H1 (cell line): ENCODE results near the gene CRKL. TPM values are rescaled to one million over a fixed set of nuclear protein-coding genes. Genes with fewer than 3 reads are reported as not detected.

Source experiments
- CTCF ChIA-PET: fragments of 300-600 bp; sonication (Branson Sonifier 250); formaldehyde crosslinking; loops from one replicate; lab custom pipeline; 2021; ENCODE audit not compliant: partially characterized antibody; lab: Charles Lee
- POLR2A ChIA-PET: fragments of 300-600 bp; sonication (Branson Sonifier 250); formaldehyde crosslinking; loops from one replicate; lab custom pipeline; 2021; ENCODE audit warnings: inconsistent platforms; ENCODE audit not compliant: partially characterized antibody; lab: Charles Lee
- DNase-seq, 2 experiments: peaks; one replicate each; pipeline versions ENCODE4 v3.0.0 to v3.0.0-alpha.2; 2010 to 2022; ENCODE audit warnings: low spot score in 2 of 2, low read depth in 1 of 2, mixed read lengths in 1 of 2
- FAIRE-seq: peaks from 2 replicates; lab custom pipeline; 2011; peaks lifted over from hg19 to GRCh38; lab: Jason Lieb, UNC
- H2AFZ ChIP-seq: 2 replicates; pipeline ENCODE4 v1.8.1; 2012; ENCODE audit warnings: low read length, inconsistent platforms
- H2AK5ac ChIP-seq: 2 replicates; pipeline ENCODE4 v1.6.1; 2013; ENCODE audit warnings: low read depth, low read length
- H2BK120ac ChIP-seq: replicated peaks from 2 replicates; pipeline ENCODE3; 2013; ENCODE audit warnings: low read depth, low read length, inconsistent platforms
- H2BK12ac ChIP-seq: 2 replicates; pipeline ENCODE4 v1.6.1; 2013; ENCODE audit warnings: low read depth, low read length
- H2BK15ac ChIP-seq: 2 replicates; pipeline ENCODE4 v1.6.1; 2013; ENCODE audit warnings: low read length
- H2BK20ac ChIP-seq: 2 replicates; pipeline ENCODE4 v1.6.1; 2013; ENCODE audit warnings: low read length
- H2BK5ac ChIP-seq: 2 replicates; pipeline ENCODE4 v1.6.1; 2013; ENCODE audit warnings: low read depth, low read length
- H3K14ac ChIP-seq: 2 replicates; pipeline ENCODE4 v1.6.1; 2013; ENCODE audit warnings: inconsistent platforms; ENCODE audit not compliant: insufficient read length
- H3K18ac ChIP-seq: 2 replicates; pipeline ENCODE4 v1.6.1; 2013; ENCODE audit warnings: low read length; ENCODE audit errors: extremely low read depth
- H3K23ac ChIP-seq: 2 replicates; pipeline ENCODE4 v1.6.1; 2013; ENCODE audit warnings: inconsistent platforms; ENCODE audit not compliant: insufficient read length
- H3K23me2 ChIP-seq: 2 replicates; pipeline ENCODE4 v1.6.1; 2013; ENCODE audit warnings: low read depth, low read length
- H3K27ac ChIP-seq: 2 replicates; pipeline ENCODE4 v1.6.1; 2011; ENCODE audit warnings: low read depth, low read length, inconsistent platforms
- H3K27me3 ChIP-seq, 4 experiments: replicated peaks in 1 of 4; 1 replicate in 1 of 4; 2 replicates in 3 of 4; pipeline versions ENCODE4 v1.6.1 to v1.8.1; 2011 to 2013; ENCODE audit warnings: low read length in 3 of 4, mild to moderate bottlenecking in 3 of 4, inconsistent platforms in 2 of 4, mixed read lengths in 2 of 4, moderate library complexity in 1 of 4; ENCODE audit not compliant: control insufficient read depth in 3 of 4, insufficient read depth in 3 of 4; ENCODE audit errors: extremely low read depth in 1 of 4
- H3K36me3 ChIP-seq, 4 experiments: 2 replicates each; pipeline versions ENCODE4 v1.6.1 to v1.8.1; 2011 to 2013; ENCODE audit warnings: mild to moderate bottlenecking in 4 of 4, low read length in 3 of 4, moderate library complexity in 2 of 4, control low read depth in 1 of 4, inconsistent platforms in 1 of 4; ENCODE audit not compliant: insufficient read depth in 4 of 4, control insufficient read depth in 2 of 4
- H3K4ac ChIP-seq: replicated peaks from 2 replicates; pipeline ENCODE3; 2013; ENCODE audit warnings: low read length, low read depth, mixed read lengths, inconsistent platforms; ENCODE audit not compliant: insufficient read length
- H3K4me1 ChIP-seq, 4 experiments: replicated peaks in 1 of 4; 1 replicate in 1 of 4; 2 replicates in 3 of 4; pipeline versions ENCODE4 v1.6.1 to v1.8.1; 2011 to 2013; ENCODE audit warnings: low read length in 3 of 4, inconsistent platforms in 2 of 4, mixed read lengths in 1 of 4; ENCODE audit not compliant: insufficient read depth in 4 of 4, control insufficient read depth in 3 of 4
- H3K4me2 ChIP-seq, 2 experiments: 2 replicates each; pipeline versions ENCODE4 v1.6.1 to v1.8.1; 2011 to 2013; ENCODE audit warnings: low read depth in 2 of 2, low read length in 2 of 2, control low read depth in 1 of 2, inconsistent platforms in 1 of 2, mild to moderate bottlenecking in 1 of 2; ENCODE audit not compliant: insufficient read depth in 1 of 2
- H3K4me3 ChIP-seq, 4 experiments: fragments of 200-600, 300-600 bp in 1 of 4; sonication (generic), shearing (Covaris generic), sonication (Bioruptor Twin) in 1 of 4; 2 replicates each; pipeline versions ENCODE4 v1.5.1 to v1.8.1; 2011 to 2016; ENCODE audit warnings: low read length in 4 of 4, low read depth in 3 of 4, control low read depth in 2 of 4, inconsistent platforms in 2 of 4, mild to moderate bottlenecking in 2 of 4, mixed read lengths in 1 of 4, moderate library complexity in 1 of 4; ENCODE audit not compliant: insufficient read depth in 2 of 4; ENCODE audit errors: extremely low read depth in 1 of 4
- H3K56ac ChIP-seq: replicated peaks from 2 replicates; pipeline ENCODE3; 2013; ENCODE audit warnings: low read depth, mild to moderate bottlenecking, mixed read lengths, low read length, inconsistent platforms; ENCODE audit not compliant: insufficient read length
- H3K79me1 ChIP-seq: 2 replicates; pipeline ENCODE4 v1.6.1; 2013; ENCODE audit warnings: low read depth, low read length, control low read depth
- H3K79me2 ChIP-seq, 2 experiments: 2 replicates each; pipeline versions ENCODE4 v1.6.1 to v1.8.1; 2012 to 2013; ENCODE audit warnings: low read length in 2 of 2, mild to moderate bottlenecking in 2 of 2, inconsistent platforms in 1 of 2; ENCODE audit not compliant: insufficient read depth in 2 of 2, control insufficient read depth in 1 of 2
- H3K9ac ChIP-seq, 4 experiments: replicated peaks in 1 of 4; 1 replicate in 1 of 4; 2 replicates in 3 of 4; pipeline versions ENCODE4 v1.6.1 to v1.8.1; 2011 to 2013; ENCODE audit warnings: low read depth in 3 of 4, low read length in 3 of 4, control low read depth in 2 of 4, mild to moderate bottlenecking in 2 of 4, moderate library complexity in 2 of 4, inconsistent platforms in 1 of 4; ENCODE audit errors: extremely low read depth in 1 of 4
- H3K9me3 ChIP-seq, 2 experiments: 2 replicates each; pipeline versions ENCODE4 v1.6.1 to v1.8.1; 2012 to 2013; ENCODE audit warnings: mild to moderate bottlenecking in 2 of 2, moderate library complexity in 2 of 2, control low read depth in 1 of 2, inconsistent platforms in 1 of 2, low read depth in 1 of 2, low read length in 1 of 2, mixed read lengths in 1 of 2; ENCODE audit not compliant: insufficient read depth in 2 of 2
- H4K20me1 ChIP-seq, 2 experiments: replicated peaks in 1 of 2; 2 replicates each; pipeline versions ENCODE3 to v1.8.1; 2011 to 2013; ENCODE audit warnings: inconsistent platforms in 2 of 2, low read length in 2 of 2, mild to moderate bottlenecking in 1 of 2; ENCODE audit not compliant: insufficient read depth in 2 of 2, control insufficient read depth in 1 of 2
- H4K5ac ChIP-seq: 2 replicates; pipeline ENCODE4 v1.6.1; 2013; ENCODE audit warnings: low read length, low read depth, mixed read lengths, inconsistent platforms; ENCODE audit not compliant: insufficient read length
- H4K8ac ChIP-seq: 2 replicates; pipeline ENCODE4 v1.8.0; 2013; ENCODE audit warnings: mild to moderate bottlenecking, moderate library complexity, low read length, inconsistent platforms; ENCODE audit not compliant: insufficient read depth; ENCODE audit errors: extremely low read depth
- H4K91ac ChIP-seq: replicated peaks from 2 replicates; pipeline ENCODE3; 2013; ENCODE audit warnings: low read length, mixed read lengths, inconsistent platforms; ENCODE audit not compliant: insufficient read length
- CHD2 ChIP-seq: IDR thresholded peaks from 2 replicates; pipeline ENCODE4 v1.6.1; 2012; ENCODE audit warnings: low read length, improper control_type of control experiment
- CTCF ChIP-seq, 3 experiments: IDR thresholded peaks; 1 replicate in 2 of 3; 2 replicates in 1 of 3; pipeline versions ENCODE4 v1.5.1 to v1.6.1; 2011; ENCODE audit warnings: low read length in 3 of 3, mild to moderate bottlenecking in 3 of 3, inconsistent platforms in 2 of 3, low read depth in 1 of 3, moderate library complexity in 1 of 3; ENCODE audit not compliant: insufficient read depth in 1 of 3; ENCODE audit errors: control extremely low read depth in 1 of 3
- GTF2F1 ChIP-seq: IDR thresholded peaks from 2 replicates; pipeline ENCODE4 v1.6.1; 2012; ENCODE audit warnings: low read depth, low read length, improper control_type of control experiment, borderline replicate concordance
- HDAC6 ChIP-seq: IDR thresholded peaks from one replicate; pipeline ENCODE4 v1.7.1; 2012; ENCODE audit warnings: low read depth, mild to moderate bottlenecking, inconsistent platforms, low read length, moderate library complexity
- JUND ChIP-seq: IDR thresholded peaks from 2 replicates; pipeline ENCODE4 v1.6.1; 2011; ENCODE audit warnings: mild to moderate bottlenecking, improper control_type of control experiment, low read length
- SIX5 ChIP-seq: IDR thresholded peaks from 2 replicates; pipeline ENCODE4 v1.6.1; 2011; ENCODE audit warnings: mild to moderate bottlenecking, low read depth, low read length
- TCF12 ChIP-seq: IDR thresholded peaks from 2 replicates; pipeline ENCODE4 v1.6.1; 2011; ENCODE audit warnings: low read depth, mild to moderate bottlenecking, low read length
- WGBS, 2 experiments: shearing (Covaris generic) in 1 of 2; methylation state at CpG; one replicate each; pipeline versions ENCODE4 v1.1.6 to v1.1.7; 2013 to 2015; ENCODE audit warnings: low lambda C conversion rate in 2 of 2, mixed read lengths in 2 of 2, inconsistent platforms in 1 of 2, low coverage in 1 of 2, missing lambda C conversion rate in 1 of 2; ENCODE audit not compliant: insufficient replicate concordance in 2 of 2, insufficient coverage in 1 of 2, insufficient read length in 1 of 2; ENCODE audit errors: extremely low coverage in 1 of 2, missing lambda C conversion rate in 1 of 2; 5-methylcytosine and 5-hydroxymethylcytosine counted together
- polyA plus RNA-seq, 7 experiments: library from polyadenylated mRNA; depleted of rRNA in 3 of 7; stranded (reverse) in 5 of 7; unstranded in 2 of 7; fragments of >200 nt in 5 of 7; fragments of 200-250 nt in 2 of 7; gene quantifications; 1 replicate in 5 of 7; 2 replicates in 1 of 7; 4 replicates in 1 of 7; pipeline versions ENCODE4 v1.2.1 to v1.2.3, GENCODE V29; 2011 to 2013; ENCODE audit warnings: missing spikeins in 2 of 7, mixed read lengths in 2 of 7
- total RNA-seq: library from RNA; stranded (reverse); fragmentation: NEBNext Ultra II Directional; extraction: Animal tissue kit (Norgen Biotek cat#: 25700); gene quantifications from 2 replicates; pipeline ENCODE4 v1.2.1, GENCODE V29; 2021
- TF ChIP-seq, protein P1 (sequence below): IDR thresholded peaks from 2 replicates; pipeline ENCODE4 v1.6.1; 2011; ENCODE audit warnings: low read length, improper control_type of control experiment

CRKL gene
- total and polyA plus RNA-seq, 2 of the 8 experiments (the other 6 are each of a cell fraction or from before 2014, with no cell fraction given), result 34.5 to 94.5 TPM

- H3K23ac ChIP-seq, result no peak overlapping the region
- H4K20me1 ChIP-seq, result peaks cover 6 to 10% of the 10 kb centered on the region in 2 experiments
- H2BK120ac ChIP-seq, result no peak overlapping the region
- no peak overlapping the region for H2BK12ac ChIP-seq
- no peak overlapping the region for H2BK20ac ChIP-seq
- no peak overlapping the region for H3K18ac ChIP-seq
- H3K56ac ChIP-seq, result no peak overlapping the region
- no peak for FAIRE-seq
- H3K79me2 ChIP-seq, result no peaks in the 10 kb centered on the region; a peak in 1 of 4 replicates
- H4K8ac ChIP-seq, result no peak overlapping the region
- H4K5ac ChIP-seq, result no peak overlapping the region
- no peak overlapping the region for H3K4me3 ChIP-seq
- no peak overlapping the region for H4K91ac ChIP-seq
- ChIA-PET POLR2A (interaction anchor here (0.9 to 5.5 kb wide), 4 partner anchors 9 to 71 kb away, joined by 3 to 45 read pairs (median 3); partner anchors contain the start of gene LZTR1), CTCF (no interaction called here)
- H2BK5ac ChIP-seq, result no peak overlapping the region
- no peak overlapping the region for H3K9ac ChIP-seq
- no peak overlapping the region for H3K4ac ChIP-seq
- no peak overlapping the region for H2AK5ac ChIP-seq
- DNase-seq, result no peak
- no peak overlapping the region for H3K27ac ChIP-seq
- no peaks in the 10 kb centered on the region for H3K79me1 ChIP-seq
- no peaks in the 10 kb centered on the region for H3K9me3 ChIP-seq
- no peak overlapping the region for H2BK15ac ChIP-seq
- no peak overlapping the region for H3K4me2 ChIP-seq
- no peak overlapping the region for H2AFZ ChIP-seq
- H3K27me3 ChIP-seq, result no peaks in the 10 kb centered on the region
- H3K36me3 ChIP-seq, result peaks cover 2 to 12% (median 7%) of the 10 kb centered on the region in 4 experiments; a peak in 5 of 8 replicates
- peaks cover 9% of the 10 kb centered on the region; the same call in 1 of the 2 replicates for H3K23me2 ChIP-seq
- 90% methylated on average over 27 of the region's 27 CpGs; no CpG with 5 or more reads in 1 of the 2 experiments for WGBS, 2 experiments
- peaks cover 0 to 7% (median 5%) of the 10 kb centered on the region in 4 experiments; a peak in 5 of 7 replicates for H3K4me1 ChIP-seq
- H3K14ac ChIP-seq, result no peak overlapping the region
- TF ChIP-seq, protein P1, sequence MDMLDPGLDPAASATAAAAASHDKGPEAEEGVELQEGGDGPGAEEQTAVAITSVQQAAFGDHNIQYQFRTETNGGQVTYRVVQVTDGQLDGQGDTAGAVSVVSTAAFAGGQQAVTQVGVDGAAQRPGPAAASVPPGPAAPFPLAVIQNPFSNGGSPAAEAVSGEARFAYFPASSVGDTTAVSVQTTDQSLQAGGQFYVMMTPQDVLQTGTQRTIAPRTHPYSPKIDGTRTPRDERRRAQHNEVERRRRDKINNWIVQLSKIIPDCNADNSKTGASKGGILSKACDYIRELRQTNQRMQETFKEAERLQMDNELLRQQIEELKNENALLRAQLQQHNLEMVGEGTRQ, result no peak
- TF ChIP-seq TCF12 (no peak), CTCF (IDR thresholded peaks at IDR 0.05; ENCODE audit: control extremely low read depth in 1 of 3, insufficient read depth in 1 of 3, low read depth in 1 of 3, low read length in 3 of 3) (no peak), CHD2 (no peak), JUND (no peak), HDAC6 (no peak), GTF2F1 (no peak), SIX5 (no peak)
These were observed 79.7 kb downstream of the CRKL start for GRCh38 chr22:20996598-20997535.
